ENCODE results near the gene RRAS. TPM values are rescaled to one million over a fixed set of nuclear protein-coding genes. Genes with fewer than 3 reads are reported as not detected.

The RRAS gene
- total RNA-seq, 4 donors from 2014 or later: 31.8 to 97.6 (median 58.2) TPM

DNA sequence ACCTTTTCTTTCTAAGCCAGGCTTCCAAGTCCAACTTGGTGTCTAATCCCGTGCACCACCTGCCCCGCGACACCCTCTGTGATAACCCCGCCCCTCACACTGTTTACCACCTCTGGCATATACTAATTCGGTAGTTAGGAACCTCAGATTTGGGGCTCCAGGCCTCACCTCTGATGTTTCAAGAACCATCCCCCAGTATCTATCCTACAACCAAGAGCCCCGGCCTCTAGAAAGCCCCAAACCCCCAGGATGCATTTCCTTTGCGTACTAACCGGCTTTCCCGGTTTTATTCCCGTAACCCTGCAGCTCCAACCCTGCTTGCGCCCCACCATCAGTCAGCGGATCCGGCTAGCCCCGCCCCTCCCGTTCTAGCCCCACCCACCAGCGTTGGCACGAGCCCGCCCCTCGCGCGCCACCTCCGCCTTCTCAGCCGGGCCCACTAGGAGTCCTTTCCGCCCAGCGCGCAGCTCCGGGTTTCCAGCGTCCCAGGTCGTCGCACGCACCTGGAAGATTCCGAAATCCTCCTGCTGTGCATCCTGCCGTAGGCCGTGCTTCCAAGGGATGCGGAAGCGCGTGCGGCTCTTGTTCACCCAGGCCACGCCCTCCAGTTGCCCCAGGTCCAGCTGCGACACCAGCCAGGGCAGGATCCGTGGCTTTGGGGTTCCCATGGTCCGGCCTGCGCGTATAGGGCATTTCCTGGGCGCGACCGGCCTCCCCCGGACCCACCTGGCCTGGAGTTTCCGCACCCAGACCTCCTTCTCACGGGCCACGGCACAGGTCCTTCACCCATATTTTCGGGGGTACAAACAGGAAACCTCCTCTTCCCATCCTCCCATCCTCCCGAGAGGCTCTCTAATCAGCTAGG is 24.5 kb upstream of the RRAS start:
- peaks cover 7 to 25% (median 22%) of the 10 kb centered on the region in 4 donors for H3K4me1 ChIP-seq
- peak overlapping the region; percentile 63 to 93 (median 80) for H3K4me3 ChIP-seq
- peaks cover 0 to 14% (median 4%) of the 10 kb centered on the region in 4 donors for H3K36me3 ChIP-seq
- peak overlapping the region; percentile 88 to 100 (median 95) for H3K27ac ChIP-seq
- 1 to 2% methylated on average over 5 to 51 of the region's 53 CpGs for WGBS, 2 donors (ENCODE audit: low coverage in 1 of 2)
- DNase-seq: peak; percentile 94
- H3K27me3 ChIP-seq: no peaks in the 10 kb centered on the region
- no peaks in the 10 kb centered on the region for H3K9me3 ChIP-seq
- in situ Hi-C loops (cut with MboI; ENCODE audit: low pct_ligation_motif_present in 1 of 4, low pct_unique_long_range_greater_than_20kb in 1 of 4, low sequenced_read_pairs in 3 of 4): loop anchor here in 1 of 4 donors (10.0 kb wide), 1 partner anchor 80 kb away; the partner anchor contains the start of genes NOSIP and PRRG2
- TF ChIP-seq CTCF (IDR thresholded peaks at IDR 0.05): peak in 4 of 5 experiments; percentile 33 to 68 (median 48)
- peak; percentile 89 to 92 (median 91) for TF ChIP-seq POLR2AphosphoS5 (IDR thresholded peaks at IDR 0.05)
- TF ChIP-seq EP300 (IDR thresholded peaks at IDR 0.05; ENCODE audit: low read depth): no peak
- TF ChIP-seq POLR2A (IDR thresholded peaks at IDR 0.05): peak; percentile 73
- intact Hi-C loops (cut with DNase I; ENCODE audit: low total_unique reads): no loop called here

DNA sequence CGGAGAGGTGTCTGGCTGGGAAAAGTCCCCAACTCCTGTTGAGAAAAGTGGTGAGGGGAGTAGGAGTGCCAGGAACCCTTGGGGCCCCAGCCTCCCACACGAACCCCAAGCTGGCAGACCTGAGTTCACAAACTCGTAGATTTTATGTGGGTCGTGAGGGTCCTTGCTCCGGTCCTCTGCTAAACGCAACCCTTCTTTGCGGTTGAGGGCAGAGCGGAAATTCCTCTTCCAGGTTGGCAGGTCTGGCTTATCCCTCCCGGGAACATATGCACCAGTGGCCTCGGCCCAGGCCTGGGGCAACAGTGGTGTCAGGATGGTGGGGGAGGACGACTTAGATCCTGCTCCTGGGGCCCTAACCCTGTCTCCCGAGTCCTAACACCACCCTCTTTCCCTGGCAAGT is 23.3 kb upstream of the RRAS start:
- no peak for DNase-seq
- no peak for TF ChIP-seq CTCF (IDR thresholded peaks at IDR 0.05)
- no peak for TF ChIP-seq EP300 (IDR thresholded peaks at IDR 0.05; ENCODE audit: low read depth)
- no peak for TF ChIP-seq POLR2AphosphoS5 (IDR thresholded peaks at IDR 0.05)
- TF ChIP-seq POLR2A (IDR thresholded peaks at IDR 0.05): no peak
- no peaks in the 10 kb centered on the region for H3K9me3 ChIP-seq
- intact Hi-C loops (cut with DNase I; ENCODE audit: low total_unique reads): no loop called here
- peaks cover 7 to 25% (median 22%) of the 10 kb centered on the region in 4 donors for H3K4me1 ChIP-seq
- H3K27ac ChIP-seq: peak overlapping the region in 3 of 4 donors; percentile 88 to 96 (median 94)
- H3K27me3 ChIP-seq: no peaks in the 10 kb centered on the region
- H3K4me3 ChIP-seq: no peak overlapping the region
- in situ Hi-C loops (cut with MboI; ENCODE audit: low pct_ligation_motif_present in 1 of 4, low pct_unique_long_range_greater_than_20kb in 1 of 4, low sequenced_read_pairs in 3 of 4): loop anchor here in 1 of 4 donors (10.0 kb wide), 1 partner anchor 78 kb away; the partner anchor contains the start of genes NOSIP and PRRG2
- peaks cover 0 to 14% (median 7%) of the 10 kb centered on the region in 4 donors for H3K36me3 ChIP-seq
- WGBS, 2 donors (ENCODE audit: low coverage in 1 of 2): 88% methylated on average over 12 of the region's 12 CpGs; no CpG with 5 or more reads in 1 of the 2 donors

GRCh38 chr19:49662011-49662410 is 22.1 kb upstream of the RRAS start:
- 96% methylated on average over 16 of the region's 16 CpGs; no CpG with 5 or more reads in 1 of the 2 donors for WGBS, 2 donors (ENCODE audit: low coverage in 1 of 2)
- intact Hi-C loops (cut with DNase I; ENCODE audit: low total_unique reads) (no loop called here), in situ Hi-C loops (cut with MboI; ENCODE audit: low pct_ligation_motif_present in 1 of 4, low pct_unique_long_range_greater_than_20kb in 1 of 4, low sequenced_read_pairs in 3 of 4) (loop anchor here in 1 of 4 donors (10.0 kb wide), 1 partner anchor 77 kb away; the partner anchor contains the start of genes NOSIP and PRRG2)
- TF ChIP-seq EP300 (IDR thresholded peaks at IDR 0.05; ENCODE audit: low read depth) (no peak), POLR2AphosphoS5 (IDR thresholded peaks at IDR 0.05) (no peak), CTCF (IDR thresholded peaks at IDR 0.05) (no peak), POLR2A (IDR thresholded peaks at IDR 0.05) (no peak)
- no peak for DNase-seq
- H3K27me3 ChIP-seq: no peaks in the 10 kb centered on the region
- no peak overlapping the region for H3K27ac ChIP-seq
- H3K4me3 ChIP-seq: no peak overlapping the region
- H3K9me3 ChIP-seq: no peaks in the 10 kb centered on the region
- peaks cover 0 to 26% (median 11%) of the 10 kb centered on the region in 4 donors for H3K36me3 ChIP-seq
- H3K4me1 ChIP-seq: peaks cover 7 to 25% (median 21%) of the 10 kb centered on the region in 4 donors

- H3K36me3 ChIP-seq: peaks cover 0 to 33% (median 16%) of the 10 kb centered on the region in 4 donors
- H3K27ac ChIP-seq: no peak overlapping the region
- no peak overlapping the region for H3K4me3 ChIP-seq
- TF ChIP-seq POLR2AphosphoS5 (IDR thresholded peaks at IDR 0.05): no peak
- TF ChIP-seq POLR2A (IDR thresholded peaks at IDR 0.05): no peak
- no peak for TF ChIP-seq CTCF (IDR thresholded peaks at IDR 0.05)
- no peak for TF ChIP-seq EP300 (IDR thresholded peaks at IDR 0.05; ENCODE audit: low read depth)
- in situ Hi-C loops (cut with MboI; ENCODE audit: low pct_ligation_motif_present in 1 of 4, low pct_unique_long_range_greater_than_20kb in 1 of 4, low sequenced_read_pairs in 3 of 4): loop anchor here in 1 of 4 donors (10.0 kb wide), 1 partner anchor 76 kb away; the partner anchor contains the start of genes NOSIP and PRRG2
- no peaks in the 10 kb centered on the region for H3K27me3 ChIP-seq
- intact Hi-C loops (cut with DNase I; ENCODE audit: low total_unique reads): no loop called here
- no peak for DNase-seq
- peaks cover 0 to 16% (median 11%) of the 10 kb centered on the region in 4 donors for H3K4me1 ChIP-seq
- WGBS, 2 donors (ENCODE audit: low coverage in 1 of 2): 87% methylated on average over 15 of the region's 15 CpGs; no CpG with 5 or more reads in 1 of the 2 donors
- no peaks in the 10 kb centered on the region for H3K9me3 ChIP-seq
These were observed 20.5 kb upstream of the RRAS start for GRCh38 chr19:49660338-49660961.
